KOPT-K1 (cell line): ENCODE measurements around the gene SYNGR4.
A peak's percentile ranks its signal among the peaks of the same experiment; 100 is the strongest.
"Not testable (repeated sequence)": the region's sequence is repeated elsewhere in the genome, so short reads cannot be mapped to it uniquely, and the experiment has no call there.

Experiments used
- H3K27ac ChIP-seq: fragments of 200-600 bp; sonication (generic); 2 replicates; pipeline ENCODE4 v1.5.1; 2016; ENCODE audit warnings: antibody characterized with exemption, mild to moderate bottlenecking, low read depth, low read length; ENCODE audit not compliant: poor library complexity, severe bottlenecking
- H3K36me3 ChIP-seq: fragments of 200-600 bp; sonication (generic); 2 replicates; pipeline ENCODE4 v1.5.1; 2017; ENCODE audit warnings: antibody characterized with exemption, mild to moderate bottlenecking, low read length, moderate library complexity; ENCODE audit not compliant: insufficient read depth
- H3K9me3 ChIP-seq: fragments of 200-600 bp; sonication (generic); 2 replicates; pipeline ENCODE4 v1.5.1; 2017; ENCODE audit warnings: antibody characterized with exemption, low read length, mild to moderate bottlenecking; ENCODE audit not compliant: insufficient read depth, poor library complexity, severe bottlenecking

Gene SYNGR4

GRCh38 chr19:48378194-48378570, 14.0 kb downstream of the SYNGR4 start:
- no peak overlapping the region for H3K27ac ChIP-seq

DNA sequence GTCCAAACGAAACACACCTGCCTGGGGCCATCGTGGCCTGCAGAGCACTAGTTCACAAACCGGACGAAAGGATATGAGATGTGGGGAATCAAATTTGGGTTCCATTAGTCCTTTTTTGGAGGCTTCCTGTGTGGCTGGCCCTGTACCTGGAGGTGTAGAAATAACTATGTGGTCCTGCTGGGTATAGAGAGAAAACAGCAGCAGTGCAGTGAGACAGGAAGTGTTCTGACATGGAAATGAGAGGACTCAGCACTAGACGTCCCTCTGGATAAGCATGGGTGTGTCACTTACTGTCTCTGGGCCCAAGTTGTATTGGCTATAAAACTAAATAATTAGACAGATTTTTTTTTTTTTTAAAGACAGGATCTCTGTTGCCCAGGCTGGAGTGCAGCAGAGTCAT, 14.9 kb downstream of the SYNGR4 start:
- H3K36me3 ChIP-seq, result peaks cover 34% of the 10 kb centered on the region
- H3K27ac ChIP-seq, result no peak overlapping the region
- H3K9me3 ChIP-seq, result no peaks in the 10 kb centered on the region

More at GRCh38 chr19:48378194-48378570, 14.0 kb downstream of the SYNGR4 start:
- Histone ChIP-seq H3K36me3 (peaks cover 25% of the 10 kb centered on the region), H3K9me3 (no peaks in the 10 kb centered on the region)

DNA sequence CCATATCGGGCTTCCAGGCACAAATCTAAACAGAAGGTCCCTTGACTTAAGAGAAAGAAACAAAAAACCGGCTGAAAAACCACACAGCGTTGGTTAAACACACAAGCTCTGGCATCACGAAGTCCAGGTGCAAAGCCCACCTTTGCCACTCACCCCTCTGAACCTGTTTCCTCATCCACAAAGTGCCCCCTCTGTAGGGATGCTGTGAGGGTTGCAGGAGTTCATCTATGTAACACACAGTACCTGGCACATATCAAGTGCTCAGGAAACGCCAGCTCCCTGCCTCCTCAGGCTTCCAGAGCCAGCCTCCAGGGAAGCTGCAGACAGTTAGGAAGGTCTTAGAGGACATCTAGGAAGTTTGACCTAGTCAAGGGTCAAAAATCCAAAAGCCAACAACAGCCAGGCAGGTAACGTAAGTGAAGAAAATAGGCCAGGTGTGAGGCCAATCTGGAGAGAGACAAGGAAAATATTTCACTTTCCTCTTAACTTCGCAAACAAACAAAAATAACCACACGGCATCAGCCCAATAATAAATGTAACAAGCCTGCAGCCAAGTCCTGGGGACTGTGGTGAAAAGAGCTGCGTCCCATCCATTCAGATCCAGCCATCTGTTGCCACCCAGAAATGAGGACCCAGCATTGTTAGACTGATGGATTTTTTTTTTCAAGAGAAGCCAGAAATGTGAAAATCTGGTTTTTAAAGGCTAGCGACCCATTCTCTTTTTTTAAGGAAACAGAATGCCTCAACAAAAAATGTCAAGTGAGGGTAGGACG, 17.2 kb downstream of the SYNGR4 start:
- Histone ChIP-seq H3K27ac (no peak overlapping the region), H3K36me3 (peaks cover 57% of the 10 kb centered on the region), H3K9me3 (no peaks in the 10 kb centered on the region)

DNA sequence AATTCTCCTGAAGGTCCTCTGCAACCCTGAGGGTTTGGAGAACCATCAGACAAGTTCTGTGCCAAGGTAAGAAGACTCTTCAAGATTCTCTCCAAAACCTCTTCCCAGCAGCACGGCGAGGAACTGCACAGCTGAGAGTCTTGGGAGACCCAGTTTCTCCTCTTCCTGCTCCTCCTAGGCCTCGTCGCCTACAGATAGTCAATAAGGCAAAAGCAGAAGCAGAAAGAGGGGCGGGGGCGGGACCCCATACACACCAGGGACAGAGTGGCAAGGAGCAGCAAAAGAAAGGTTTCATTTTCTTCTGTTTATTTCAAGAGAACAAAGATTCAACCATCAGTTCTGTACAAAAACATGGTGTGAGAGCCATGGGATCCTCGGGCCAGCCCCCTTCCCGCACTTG, 18.1 kb downstream of the SYNGR4 start:
- Histone ChIP-seq H3K36me3 (peaks cover 66% of the 10 kb centered on the region), H3K27ac (no peak overlapping the region), H3K9me3 (no peaks in the 10 kb centered on the region)

DNA sequence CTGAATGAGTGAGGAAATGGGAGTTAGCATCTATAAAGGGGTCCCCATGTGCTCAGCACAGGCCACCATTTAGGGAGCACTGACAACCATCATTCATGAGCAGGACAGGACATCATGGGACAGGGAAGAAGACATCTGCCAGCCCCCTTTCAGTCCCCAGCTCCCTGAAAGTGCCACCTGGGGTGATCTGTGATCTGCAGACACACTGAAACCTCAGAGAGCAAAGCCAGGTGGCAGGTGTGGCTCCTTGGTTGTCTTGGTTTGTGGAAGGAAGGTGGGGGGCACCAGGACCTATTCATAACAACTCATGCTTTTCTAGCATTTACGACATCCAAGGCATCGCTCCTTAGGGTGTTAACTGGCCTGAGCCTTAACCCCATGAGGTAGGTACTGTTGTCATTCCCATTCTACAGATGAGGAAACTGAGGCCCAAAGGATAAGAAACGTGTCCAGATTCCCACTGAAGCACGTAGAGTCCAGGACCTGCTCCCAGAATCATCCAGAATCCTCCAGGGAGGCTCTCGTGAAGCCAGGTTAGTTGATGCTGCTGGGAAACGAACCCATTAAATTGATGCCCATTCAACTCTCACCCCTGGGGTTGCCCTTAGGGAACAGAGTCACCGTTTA, 21.4 kb downstream of the SYNGR4 start:
- Histone ChIP-seq H3K36me3 (peaks cover 89% of the 10 kb centered on the region), H3K9me3 (no peaks in the 10 kb centered on the region), H3K27ac (no peak overlapping the region)

- no peaks in the 10 kb centered on the region for H3K9me3 ChIP-seq
- peaks cover 75% of the 10 kb centered on the region for H3K36me3 ChIP-seq
- H3K27ac ChIP-seq, result no peak overlapping the region
Observed at GRCh38 chr19:48386981-48387380, 22.8 kb downstream of the SYNGR4 start.

- H3K36me3 ChIP-seq, result peaks cover 41% of the 10 kb centered on the region
- peak overlapping the region; percentile 80 for H3K27ac ChIP-seq
- H3K9me3 ChIP-seq, result no peaks in the 10 kb centered on the region
Observed at GRCh38 chr19:48390188-48391099, 26.3 kb downstream of the SYNGR4 start.

DNA sequence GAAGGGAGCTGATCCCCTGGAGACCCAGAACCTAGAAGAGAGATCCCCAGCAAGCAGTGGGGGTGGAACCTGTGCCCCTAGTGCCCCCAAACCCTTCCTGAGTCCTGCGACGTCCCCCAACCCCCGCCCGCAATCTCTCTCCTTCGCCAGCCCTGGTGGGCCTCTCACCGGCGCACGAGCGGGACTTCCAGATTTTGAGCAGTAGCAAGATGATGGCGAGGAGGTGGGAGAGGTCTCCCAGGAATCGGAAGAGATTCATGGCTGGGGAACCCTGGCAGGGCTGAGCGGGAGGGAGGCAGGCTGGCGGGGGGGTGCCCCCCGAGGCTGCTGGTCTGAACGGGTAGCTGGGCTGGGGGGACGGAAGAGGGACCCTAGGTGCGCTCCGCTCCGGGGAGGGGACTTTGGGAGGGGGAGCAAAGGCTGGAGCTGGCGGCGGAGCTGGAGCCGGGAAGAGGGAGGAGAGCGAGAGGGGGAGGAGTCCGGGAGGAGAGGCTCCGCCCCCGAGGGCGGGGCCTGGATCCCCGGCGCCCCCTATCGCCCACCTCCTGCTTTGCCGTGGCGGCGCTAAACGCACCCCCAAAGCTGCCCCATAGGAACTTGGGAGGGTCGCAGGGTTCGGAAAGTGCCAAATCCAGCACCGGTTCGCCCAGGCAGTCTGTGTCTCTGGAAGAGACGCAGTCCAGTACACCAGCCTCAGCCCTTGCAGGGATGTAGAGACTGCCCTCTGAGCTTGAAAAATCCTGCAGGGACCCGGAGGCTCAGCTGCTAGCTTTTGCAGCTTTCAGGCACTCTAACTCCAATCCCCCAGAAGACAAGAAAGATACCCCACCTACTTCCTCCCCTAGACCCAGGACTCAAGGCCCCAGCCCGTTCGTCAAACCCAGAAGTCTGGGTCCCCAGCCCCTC, 27.2 kb downstream of the SYNGR4 start, which contains the start of gene KDELR1:
Gene KDELR1, minus strand, starts transcription at position 452 of the 906 bp plus-strand sequence. Its CDS starts 193 bp downstream, at position 259.
- peak within 1 kb of the TSS; percentile 80 for H3K27ac ChIP-seq
- no peaks in the 10 kb centered on the region for H3K9me3 ChIP-seq
- H3K36me3 ChIP-seq, result peaks cover 32% of the 10 kb centered on the region

- H3K27ac ChIP-seq, H3K9me3 ChIP-seq: not testable (repeated sequence)
- peaks cover 25% of the 10 kb centered on the region for H3K36me3 ChIP-seq
Observed at GRCh38 chr19:48392006-48392344, 27.8 kb downstream of the SYNGR4 start.

DNA sequence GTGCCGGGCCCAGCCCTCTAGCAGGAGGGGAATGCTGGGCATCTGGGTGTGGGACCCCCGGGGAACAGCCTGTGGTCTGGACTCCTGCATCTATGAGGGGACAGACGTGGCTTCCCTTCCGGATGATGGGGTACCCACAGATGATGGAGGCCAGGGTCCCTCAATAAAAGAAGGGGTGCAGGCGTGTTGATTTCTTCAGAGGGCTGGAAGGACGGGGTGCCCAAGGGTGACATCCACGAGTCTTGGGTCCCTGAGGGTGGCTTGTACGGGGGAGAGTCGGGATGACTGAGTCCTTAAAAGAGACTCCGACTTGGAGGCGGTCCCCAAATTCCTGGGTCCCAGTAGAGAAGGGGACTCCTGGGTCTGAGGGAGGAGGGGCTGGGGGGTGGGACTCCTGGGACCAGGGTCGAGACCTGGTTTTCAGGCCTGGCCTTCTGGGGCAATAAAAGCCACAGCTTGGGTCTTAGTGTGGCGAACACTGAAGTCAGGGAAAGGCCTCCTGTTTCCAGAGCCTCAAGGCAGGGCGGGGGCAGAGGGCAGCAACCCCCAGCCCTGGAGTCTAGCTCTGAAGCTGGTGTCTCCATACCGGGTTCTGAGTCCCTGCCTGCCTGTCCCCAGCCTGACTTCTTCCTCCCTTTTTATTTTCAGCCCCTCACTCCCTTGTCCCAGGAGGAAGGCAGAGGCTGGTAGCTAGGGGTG, 28.8 kb downstream of the SYNGR4 start:
- H3K27ac ChIP-seq, result no peak overlapping the region
- H3K36me3 ChIP-seq, result peaks cover 15% of the 10 kb centered on the region
- H3K9me3 ChIP-seq, result no peaks in the 10 kb centered on the region

GRCh38 chr19:48393559-48394330, 29.6 kb downstream of the SYNGR4 start, which contains the start of gene GRIN2D:
Gene GRIN2D (plus strand): TSS chr19:48393668. CDS start chr19:48398393, 4,725 bp downstream.
- H3K36me3 ChIP-seq, result peaks cover 8% of the 10 kb centered on the region
- H3K27ac ChIP-seq, result no peak within 1 kb of the TSS
- no peaks in the 10 kb centered on the region for H3K9me3 ChIP-seq

DNA sequence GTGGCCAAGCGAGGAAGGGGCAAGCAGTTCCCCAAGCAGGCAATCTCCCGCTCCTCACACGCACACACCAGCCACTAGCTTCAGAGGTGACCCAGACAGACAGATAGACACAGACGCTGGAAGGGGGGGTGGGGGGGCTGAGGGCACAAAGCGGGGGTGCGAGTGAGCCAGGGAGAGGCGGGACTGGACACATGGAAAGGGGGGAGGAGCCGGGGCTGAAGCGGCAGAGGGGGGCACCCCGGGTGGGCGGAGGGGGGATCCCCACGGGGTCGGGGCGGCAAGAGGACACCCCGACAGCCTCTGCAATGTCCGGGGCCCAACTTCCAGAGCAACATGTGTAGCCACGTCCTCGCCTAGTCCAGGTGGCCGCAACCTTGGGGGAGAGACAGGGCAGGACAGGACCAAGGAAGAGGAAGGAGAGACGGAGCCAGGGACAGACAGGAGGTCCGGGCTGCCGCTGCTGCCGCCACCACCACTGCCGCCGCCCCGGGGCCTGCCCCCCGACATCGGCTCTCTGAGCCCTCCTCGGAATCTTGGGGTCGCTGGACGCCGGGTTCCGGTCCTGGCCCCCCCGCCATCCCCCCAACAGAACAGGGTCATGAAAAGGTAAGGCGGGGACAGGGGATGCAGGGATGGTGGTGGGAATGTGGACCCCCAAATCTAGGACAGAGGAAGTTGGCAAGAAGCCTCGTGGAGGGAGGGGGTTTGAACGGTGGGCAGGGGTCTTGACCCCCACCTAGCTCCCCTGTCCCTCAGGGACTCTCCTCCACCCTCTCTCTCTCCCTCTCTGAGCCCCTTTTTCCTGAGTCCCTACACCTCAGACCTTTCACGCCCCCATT, 30.4 kb downstream of the SYNGR4 start:
- Histone ChIP-seq H3K27ac (no peak overlapping the region), H3K9me3 (no peaks in the 10 kb centered on the region), H3K36me3 (no peaks in the 10 kb centered on the region)

DNA sequence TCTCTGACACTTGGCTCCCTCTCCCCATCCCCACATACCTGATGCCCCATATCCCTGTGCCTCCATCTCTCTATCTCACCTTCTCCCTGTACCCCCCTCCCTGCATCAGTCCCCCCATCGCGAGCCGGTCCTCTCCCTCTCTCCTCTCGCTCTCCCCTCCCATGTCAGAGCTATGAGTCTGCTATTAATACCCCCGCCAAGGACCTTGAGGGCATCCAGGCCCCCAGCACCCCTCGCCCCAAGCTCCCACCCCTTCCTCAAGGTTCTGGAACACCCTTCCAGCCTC, 30.9 kb downstream of the SYNGR4 start:
- no peaks in the 10 kb centered on the region for H3K9me3 ChIP-seq
- H3K27ac ChIP-seq, result no peak overlapping the region
- no peaks in the 10 kb centered on the region for H3K36me3 ChIP-seq
